K562 (cell line): Measurements from ENCODE around the gene MEGF10. TPM values are rescaled to one million over a fixed set of nuclear protein-coding genes. Genes with fewer than 3 reads are reported as not detected.

ENCODE experiments used
- ATAC-seq: fragments of 200-7000 bp; cut with Tn5 transposase; 3 replicates; pipeline ENCODE4 v1.9.1; 2020; ENCODE audit warnings: moderate library complexity
- Bru-seq: library from RNA; stranded (reverse); fragments of 400-500 nt; gene quantifications from one replicate; lab custom pipeline; 2021; lab: Mats Ljungman, UMichigan
- BruChase-seq, 2 experiments: library from RNA; stranded (reverse); fragments of 400-500 nt; gene quantifications; one replicate each; lab custom pipeline; 2021; lab: Mats Ljungman, UMichigan
- BruUV-seq: library from RNA; stranded (reverse); fragments of 400-500 nt; replicated peaks from 2 replicates; lab custom pipeline; 2021; lab: Mats Ljungman, UMichigan
- CTCF ChIA-PET: fragments of 300-600 bp; formaldehyde crosslinking; extraction: SDS; loops from one replicate; lab custom pipeline; 2021; ENCODE audit warnings: low intra/inter-chr PET ratio; lab: Yijun Ruan, JAX
- POLR2A ChIA-PET: fragments of 300-600, 350-650 bp; sonication (Branson Sonifier 250); formaldehyde crosslinking; extraction: SDS; loops from one replicate; lab custom pipeline; 2021; ENCODE audit warnings: antibody characterized with exemption, inconsistent platforms; lab: Yijun Ruan, JAX
- DNase-seq, 4 experiments: peaks; one replicate each; pipeline versions ENCODE4 v3.0.0 to v3.0.0-alpha.2; 2011 to 2018; ENCODE audit warnings: low spot score in 3 of 4, mixed read lengths in 3 of 4; ENCODE audit errors: extremely low read depth in 1 of 4
- FAIRE-seq: peaks from 2 replicates; lab custom pipeline; 2011; peaks lifted over from hg19 to GRCh38; lab: Jason Lieb, UNC
- H2AFZ ChIP-seq: 2 replicates; pipeline ENCODE4 v1.6.0; 2011; ENCODE audit warnings: low read depth, low read length, control low read depth, inconsistent platforms
- H3K27ac ChIP-seq: fragments of 200-600 bp; 3 replicates; pipeline ENCODE4 v1.8.0; 2011; ENCODE audit warnings: low read depth, mild to moderate bottlenecking, control low read depth, inconsistent platforms, low read length, moderate library complexity, mixed read lengths; ENCODE audit errors: extremely low read depth
- H3K27me3 ChIP-seq, 2 experiments: fragments of 300-600 bp in 1 of 2; 2 replicates in 1 of 2; 3 replicates in 1 of 2; pipeline versions ENCODE4 v1.6.0 to v1.8.0; 2011; ENCODE audit warnings: inconsistent platforms in 2 of 2, low read length in 2 of 2, mild to moderate bottlenecking in 1 of 2, mixed read lengths in 1 of 2, moderate library complexity in 1 of 2; ENCODE audit not compliant: control insufficient read depth in 2 of 2, insufficient read depth in 2 of 2
- H3K36me3 ChIP-seq: fragments of 300-600 bp; 3 replicates; pipeline ENCODE4 v1.8.0; 2011; ENCODE audit warnings: mild to moderate bottlenecking, low read length, inconsistent platforms; ENCODE audit not compliant: control insufficient read depth, insufficient read depth
- H3K4me1 ChIP-seq, 2 experiments: fragments of 200-600 bp in 1 of 2; replicated peaks in 1 of 2; 2 replicates in 1 of 2; 3 replicates in 1 of 2; pipeline versions ENCODE4 v1.5.1 to v1.8.0; 2011; ENCODE audit warnings: inconsistent platforms in 2 of 2, low read length in 2 of 2, mild to moderate bottlenecking in 1 of 2, mixed read lengths in 1 of 2, moderate library complexity in 1 of 2; ENCODE audit not compliant: control insufficient read depth in 2 of 2, insufficient read depth in 2 of 2
- H3K4me2 ChIP-seq: 2 replicates; pipeline ENCODE4 v1.6.1; 2011; ENCODE audit warnings: low read length, control low read depth, inconsistent platforms, mixed read lengths; ENCODE audit not compliant: insufficient read depth
- H3K4me3 ChIP-seq: fragments of 200-600 bp; sonication (generic), shearing (Covaris generic); 2 replicates; pipeline ENCODE4 v1.5.1; 2016; ENCODE audit warnings: control low read depth, inconsistent platforms
- H3K79me2 ChIP-seq: fragments of 200-600 bp; 3 replicates; pipeline ENCODE4 v1.8.0; 2011; ENCODE audit warnings: low read length, inconsistent platforms; ENCODE audit not compliant: control insufficient read depth, insufficient read depth
- H3K9ac ChIP-seq, 2 experiments: 2 replicates each; pipeline versions ENCODE4 v1.6.0 to v1.6.1; 2011; ENCODE audit warnings: low read depth in 2 of 2, low read length in 2 of 2, control low read depth in 1 of 2, inconsistent platforms in 1 of 2, mild to moderate bottlenecking in 1 of 2, mixed read lengths in 1 of 2; ENCODE audit not compliant: insufficient read depth in 1 of 2
- H3K9me1 ChIP-seq: one replicate; pipeline ENCODE4 v1.6.0; 2011; ENCODE audit warnings: inconsistent platforms, mild to moderate bottlenecking, low read length, moderate library complexity; ENCODE audit not compliant: control insufficient read depth, insufficient read depth
- H3K9me3 ChIP-seq: replicated peaks from 2 replicates; pipeline ENCODE4 v1.5.1; 2011; ENCODE audit warnings: low read depth, low read length, inconsistent platforms; ENCODE audit not compliant: control insufficient read depth, insufficient read depth
- H4K20me1 ChIP-seq: replicated peaks from 2 replicates; pipeline ENCODE4 v1.6.1; 2011; ENCODE audit warnings: low read length, inconsistent platforms, mixed read lengths; ENCODE audit not compliant: control insufficient read depth, insufficient read depth
- CBFB ChIP-seq: sonication (generic); formaldehyde crosslinking; IDR thresholded peaks from 2 replicates; pipeline ENCODE4 v1.4.0; 2020; ENCODE audit warnings: mild to moderate bottlenecking, missing genetic modification reagents
- ETS1 ChIP-seq: conservative IDR thresholded peaks from 2 replicates; pipeline ENCODE4 v1.6.1; 2011; ENCODE audit warnings: low read depth, mild to moderate bottlenecking, low read length; ENCODE audit not compliant: control insufficient read depth
- RAD21 ChIP-seq, 2 experiments: fragments of 250-450 bp in 1 of 2; fragments of 450-650 bp in 1 of 2; sonication (Bioruptor Pico) in 1 of 2; formaldehyde crosslinking in 1 of 2; IDR thresholded peaks in 1 of 2; conservative IDR thresholded peaks in 1 of 2; 2 replicates each; pipeline versions ENCODE4 v1.4.0 to v1.8.0; 2020 to 2022; ENCODE audit warnings: mild to moderate bottlenecking in 2 of 2, moderate library complexity in 1 of 2
- REST ChIP-seq, 2 experiments: fragments of 450-650 bp; formaldehyde crosslinking in 1 of 2; IDR thresholded peaks; 2 replicates each; pipeline versions ENCODE4 v1.4.0 to v1.6.1; 2014 to 2020; ENCODE audit warnings: mild to moderate bottlenecking in 2 of 2, borderline replicate concordance in 1 of 2, low read depth in 1 of 2
- SMC3 ChIP-seq: conservative IDR thresholded peaks from 2 replicates; pipeline ENCODE4 v1.6.1; 2011; ENCODE audit warnings: low read depth, low read length, improper control_type of control experiment; ENCODE audit not compliant: insufficient read depth
- WGBS: fragments of 100-300 bp; shearing (Covaris generic); methylation state at CpG from one replicate; pipeline ENCODE4 v1.1.6; 2016; ENCODE audit warnings: low coverage, mixed read lengths; ENCODE audit not compliant: insufficient coverage; ENCODE audit errors: missing lambda C conversion rate; 5-methylcytosine and 5-hydroxymethylcytosine counted together
- in situ Hi-C: fragments of 300-500 bp; cut with MboI; formaldehyde crosslinking; loops from 4 replicates; pipeline ENCODE4 v1.15.0; 2018; ENCODE audit warnings: inconsistent platforms, mixed read lengths
- intact Hi-C: fragments of 100-400 bp; cut with micrococcal nuclease; formaldehyde crosslinking; loops from 2 replicates; pipeline ENCODE4 v1.14.2; 2022
- long read RNA-seq, 3 experiments: library from polyadenylated mRNA in 2 of 3; library from RNA in 1 of 3; unstranded in 2 of 3; stranded (forward) in 1 of 3; transcript quantifications; one replicate each; pipeline ENCODE4 v2.0.0, GENCODE V29; 2019 to 2022
- polyA minus RNA-seq, 3 experiments: library from RNA; depleted of rRNA, polyadenylated mRNA; stranded (reverse); fragments of >200 nt; gene quantifications; 2 replicates each; pipeline ENCODE4 v1.2.3, GENCODE V29; 2011
- polyA plus RNA-seq, 8 experiments: library from polyadenylated mRNA; depleted of rRNA in 4 of 8; stranded (reverse) in 5 of 8; unstranded in 3 of 8; fragments of >200 nt; fragmentation: Nextera tagmentation in 2 of 8; fragmentation: Illumina TruSeq in 1 of 8; extraction: Ambion mirVana in 2 of 8; extraction: Trizol in 1 of 8; gene quantifications; 2 replicates each; pipeline versions ENCODE4 v1.2.1 to v1.2.3, GENCODE V29; 2011 to 2014; ENCODE audit warnings: inconsistent platforms in 1 of 8, missing spikeins in 1 of 8
- total RNA-seq, 7 experiments: library from RNA; depleted of rRNA in 6 of 7; stranded (reverse); fragments of >200 nt in 6 of 7; fragmentation: Illumina TruSeq in 2 of 7; extraction: Trizol in 2 of 7; gene quantifications; 2 replicates each; pipeline versions ENCODE4 v1.2.1 to v1.2.3, GENCODE V29; 2011 to 2021; ENCODE audit warnings: low replicate concordance in 1 of 7

The MEGF10 gene
- not detected in 2 replicates for total RNA-seq (2011; cell fraction: chromatin; rRNA removed; ENCODE audit: low replicate concordance)
- total RNA-seq (2011; cell fraction: nucleolus; rRNA removed): not detected in 2 replicates
- not detected in 2 replicates for total RNA-seq (2011; cell fraction: nucleoplasm; rRNA removed)
- total RNA-seq (2014; rRNA removed): not detected in 2 replicates
- total RNA-seq (2014; rRNA removed; fragmentation: Illumina TruSeq; extraction: Trizol): not detected in 2 replicates
- total RNA-seq (2015; rRNA removed; fragmentation: Illumina TruSeq; extraction: Trizol): not detected in 2 replicates
- total RNA-seq (2021): 0.07 TPM in 1 of 2 replicates, not detected in the other
- not detected in 2 replicates for polyA plus RNA-seq (2011; rRNA removed)
- not detected in 2 replicates for polyA plus RNA-seq (2011; cell fraction: cytosol; rRNA removed)
- polyA plus RNA-seq (2011; cell fraction: nucleus; rRNA removed): not detected in 2 replicates
- not detected in 2 replicates for polyA plus RNA-seq (2012)
- not detected in 2 replicates for polyA plus RNA-seq (2014; fragmentation: Illumina TruSeq; extraction: Trizol)
- not detected for polyA plus RNA-seq (2014; fragmentation: Nextera tagmentation; extraction: Ambion mirVana)
- not detected in 2 replicates for polyA plus RNA-seq (2014; rRNA removed)
- polyA minus RNA-seq (2011; rRNA and poly(A)+ RNA removed): not detected in 2 replicates
- not detected in 2 replicates for polyA minus RNA-seq (2011; cell fraction: cytosol; rRNA and poly(A)+ RNA removed)
- not detected in 2 replicates for polyA minus RNA-seq (2011; cell fraction: nucleus; rRNA and poly(A)+ RNA removed)
- not detected for Bru-seq, nascent RNA
- not detected for BruChase-seq, experiment 1, labeled RNA remaining after a 2-hour chase
- not detected for BruChase-seq, experiment 2, labeled RNA remaining after a 6-hour chase
- long read RNA-seq, experiment 1: 0 reads
- long read RNA-seq, experiment 2: 0 reads
- long read RNA-seq, experiment 3: 0 reads

- POLR2A ChIA-PET: no interaction called here
- H3K9ac ChIP-seq: no peak within 1 kb of the TSS
- intact Hi-C loops (loop anchor here (5.0 kb wide), 2 partner anchors 152 to 202 kb away; no protein-coding TSS in a partner anchor), in situ Hi-C loops (no loop called here)
- H3K4me2 ChIP-seq: no peak within 1 kb of the TSS
- H3K36me3 ChIP-seq: no peaks in the 10 kb centered on the region
- peaks cover 0 to 4% of the 10 kb centered on the region in 2 experiments; a peak in 1 of 5 replicates for H3K4me1 ChIP-seq
- H3K4me3 ChIP-seq: no peak within 1 kb of the TSS
- no peaks in the 10 kb centered on the region for H3K9me3 ChIP-seq
- ATAC-seq: peak; percentile 88
- H3K27ac ChIP-seq: no peak within 1 kb of the TSS
- CTCF ChIA-PET: interaction anchor here (0.6 to 2.0 kb wide), 3 partner anchors 129 to 203 kb away, joined by 3 to 20 read pairs (median 3); no protein-coding TSS in a partner anchor
- BruUV-seq: no TSS peak
- H2AFZ ChIP-seq: no peak within 1 kb of the TSS
- no peaks in the 10 kb centered on the region for H3K9me1 ChIP-seq
- no peak for FAIRE-seq
- WGBS: 7% methylated on average over 42 of the region's 61 CpGs
- no peaks in the 10 kb centered on the region for H3K79me2 ChIP-seq
- DNase-seq: peak; percentile 14 to 54 (median 18)
- H3K27me3 ChIP-seq: peaks cover 0 to 14% of the 10 kb centered on the region in 2 experiments; a peak in 2 of 5 replicates
- H4K20me1 ChIP-seq: no peaks in the 10 kb centered on the region
- TF ChIP-seq ETS1: no peak
- TF ChIP-seq CBFB (CRISPR knock-in tag): no peak
- peak; percentile 42 to 64 for TF ChIP-seq RAD21 (CRISPR knock-in tag; conservative IDR thresholded peaks at IDR 0.05 in 1 of 2, IDR thresholded peaks at IDR 0.05 in 1 of 2)
- 0 out of 2 replicates have a peak, but pooled peaks have one; percentile 25 for TF ChIP-seq SMC3
- TF ChIP-seq REST (IDR thresholded peaks at IDR 0.05; ENCODE audit: borderline replicate concordance): peak; percentile 45; the same call in 1 of the 2 replicates
- no peak for TF ChIP-seq REST (CRISPR knock-in tag; IDR thresholded peaks at IDR 0.05; ENCODE audit: low read depth)
These were observed at the start of gene MEGF10 for GRCh38 chr5:127290019-127290945. MEGF10 (plus strand) TSS chr5:127290796; CDS start chr5:127331309, 40,513 bp downstream.
